ENCODE measurements around the gene BUB1B. TPM values are rescaled to one million over a fixed set of nuclear protein-coding genes. Genes with fewer than 3 reads are reported as not detected.
"Not testable (repeated sequence)": the region's sequence is repeated elsewhere in the genome, so short reads cannot be mapped to it uniquely, and the experiment has no call there.

The BUB1B gene
- total RNA-seq, 2 donors from 2014 or later: 2.5 to 8.2 TPM

DNA sequence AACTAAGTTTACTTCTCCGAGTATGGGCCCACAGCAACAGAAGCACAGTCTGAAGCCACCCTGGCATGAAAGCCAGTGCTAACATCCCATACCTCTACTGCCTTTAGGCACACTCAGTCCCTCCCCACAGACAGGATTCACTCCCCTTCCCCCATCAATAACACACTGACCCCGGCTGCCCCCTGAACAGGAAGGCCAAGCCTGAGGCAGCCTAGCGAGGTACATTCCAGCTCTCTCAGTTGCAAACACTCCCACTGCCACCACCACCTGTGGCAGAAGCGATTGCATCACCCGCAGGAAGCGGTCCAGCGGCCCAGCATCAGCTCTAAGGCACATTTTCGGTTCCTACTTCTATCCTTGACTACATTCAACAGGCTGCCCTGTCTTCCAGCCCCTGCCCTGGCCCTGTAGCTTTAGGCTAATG, 45.2 kb upstream of the BUB1B start:
- Histone ChIP-seq H3K27me3 (replicated peaks; ENCODE audit: insufficient read depth) (no peaks in the 10 kb centered on the region), H3K9me3 (no peaks in the 10 kb centered on the region), H3K4me3 (no peak overlapping the region), H3K36me3 (no peaks in the 10 kb centered on the region), H3K27ac (no peak overlapping the region), H3K4me1 (replicated peaks) (no peaks in the 10 kb centered on the region)
- 61% methylated on average over 8 of the region's 8 CpGs for WGBS
- no peak for DNase-seq (ENCODE audit: low spot score)
- intact Hi-C loops (cut with DNase I): no loop called here
- TF ChIP-seq, protein P1, sequence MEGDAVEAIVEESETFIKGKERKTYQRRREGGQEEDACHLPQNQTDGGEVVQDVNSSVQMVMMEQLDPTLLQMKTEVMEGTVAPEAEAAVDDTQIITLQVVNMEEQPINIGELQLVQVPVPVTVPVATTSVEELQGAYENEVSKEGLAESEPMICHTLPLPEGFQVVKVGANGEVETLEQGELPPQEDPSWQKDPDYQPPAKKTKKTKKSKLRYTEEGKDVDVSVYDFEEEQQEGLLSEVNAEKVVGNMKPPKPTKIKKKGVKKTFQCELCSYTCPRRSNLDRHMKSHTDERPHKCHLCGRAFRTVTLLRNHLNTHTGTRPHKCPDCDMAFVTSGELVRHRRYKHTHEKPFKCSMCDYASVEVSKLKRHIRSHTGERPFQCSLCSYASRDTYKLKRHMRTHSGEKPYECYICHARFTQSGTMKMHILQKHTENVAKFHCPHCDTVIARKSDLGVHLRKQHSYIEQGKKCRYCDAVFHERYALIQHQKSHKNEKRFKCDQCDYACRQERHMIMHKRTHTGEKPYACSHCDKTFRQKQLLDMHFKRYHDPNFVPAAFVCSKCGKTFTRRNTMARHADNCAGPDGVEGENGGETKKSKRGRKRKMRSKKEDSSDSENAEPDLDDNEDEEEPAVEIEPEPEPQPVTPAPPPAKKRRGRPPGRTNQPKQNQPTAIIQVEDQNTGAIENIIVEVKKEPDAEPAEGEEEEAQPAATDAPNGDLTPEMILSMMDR (IDR thresholded peaks at IDR 0.05): no peak
- TF ChIP-seq POLR2AphosphoS5 (IDR thresholded peaks at IDR 0.05) (no peak), POLR2A (IDR thresholded peaks at IDR 0.05) (no peak)

DNA sequence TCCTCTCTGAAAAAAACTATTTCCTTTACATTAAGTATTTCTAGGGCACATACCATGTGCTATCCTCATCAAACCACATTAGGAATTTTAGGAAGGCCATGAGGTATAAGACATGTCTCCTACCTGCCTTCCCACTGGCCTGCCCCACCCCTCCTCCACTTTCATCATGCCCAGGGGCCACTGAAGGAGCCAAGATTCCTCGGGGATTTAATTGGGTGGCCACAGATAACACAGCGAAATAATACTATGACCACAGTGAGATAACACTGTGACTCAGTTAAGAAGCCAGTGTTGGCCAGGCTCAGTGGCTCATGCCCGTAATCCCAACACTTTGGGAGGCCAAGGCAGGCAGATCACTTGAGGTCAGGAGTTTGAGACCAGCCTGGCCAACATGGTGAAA, 42.4 kb upstream of the BUB1B start:
- Histone ChIP-seq H3K27ac (no peak overlapping the region), H3K36me3 (no peaks in the 10 kb centered on the region), H3K4me1 (replicated peaks) (no peaks in the 10 kb centered on the region), H3K4me3 (no peak overlapping the region), H3K9me3 (no peaks in the 10 kb centered on the region), H3K27me3 (replicated peaks; ENCODE audit: insufficient read depth) (no peaks in the 10 kb centered on the region)
- intact Hi-C loops (cut with DNase I): no loop called here
- TF ChIP-seq, protein P1 (IDR thresholded peaks at IDR 0.05): no peak
- TF ChIP-seq POLR2AphosphoS5 (IDR thresholded peaks at IDR 0.05) (no peak), POLR2A (IDR thresholded peaks at IDR 0.05) (no peak)
- no peak for DNase-seq (ENCODE audit: low spot score)
- 80% methylated on average over 3 of the region's 3 CpGs for WGBS

GRCh38 chr15:40121911-40122638, 38.8 kb upstream of the BUB1B start:
- DNase-seq (ENCODE audit: low spot score): no peak
- H3K4me3 ChIP-seq: no peak overlapping the region
- no peaks in the 10 kb centered on the region for H3K36me3 ChIP-seq
- no peaks in the 10 kb centered on the region for H3K4me1 ChIP-seq (replicated peaks)
- no peak overlapping the region for H3K27ac ChIP-seq
- TF ChIP-seq POLR2A (IDR thresholded peaks at IDR 0.05): no peak
- TF ChIP-seq, protein P1 (IDR thresholded peaks at IDR 0.05): no peak
- no peak for TF ChIP-seq POLR2AphosphoS5 (IDR thresholded peaks at IDR 0.05)
- intact Hi-C loops (cut with DNase I): no loop called here
- no peaks in the 10 kb centered on the region for H3K27me3 ChIP-seq (replicated peaks; ENCODE audit: insufficient read depth)
- WGBS: 79% methylated on average over 6 of the region's 6 CpGs
- no peaks in the 10 kb centered on the region for H3K9me3 ChIP-seq

GRCh38 chr15:40122989-40123388, 37.9 kb upstream of the BUB1B start:
- H3K4me3 ChIP-seq; H3K36me3 ChIP-seq; intact Hi-C loops (cut with DNase I); H3K27me3 ChIP-seq (replicated peaks; ENCODE audit: insufficient read depth); H3K27ac ChIP-seq; H3K4me1 ChIP-seq (replicated peaks); H3K9me3 ChIP-seq; DNase-seq (ENCODE audit: low spot score): not testable (repeated sequence)
- WGBS: 92% methylated on average over 1 of the region's 1 CpG

DNA sequence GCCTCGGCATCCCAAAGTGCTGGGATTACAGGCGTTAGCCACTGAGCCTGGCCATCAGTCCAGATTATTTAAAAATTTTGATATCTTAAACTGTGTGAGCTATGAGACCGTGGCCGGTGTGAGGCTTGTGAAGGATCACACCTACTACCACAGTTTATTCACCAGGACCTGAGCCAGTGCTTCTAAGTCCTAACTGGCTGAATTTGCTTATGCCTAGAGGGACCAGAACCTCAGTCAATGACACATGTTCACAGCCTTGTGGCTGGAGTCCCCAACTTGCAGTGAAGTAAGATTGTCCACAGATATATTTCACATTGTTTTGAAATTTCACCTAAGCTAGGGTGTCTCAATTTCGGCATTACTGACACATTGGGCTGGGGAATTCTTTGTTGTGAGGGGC, 37.0 kb upstream of the BUB1B start:
- not testable (repeated sequence) for DNase-seq (ENCODE audit: low spot score)
- 93% methylated on average over 5 of the region's 5 CpGs for WGBS

GRCh38 chr15:40124333-40124732, 36.5 kb upstream of the BUB1B start:
- WGBS: 74% methylated on average over 3 of the region's 3 CpGs
- H3K4me1 ChIP-seq (replicated peaks); DNase-seq (ENCODE audit: low spot score); H3K4me3 ChIP-seq; intact Hi-C loops (cut with DNase I); H3K27me3 ChIP-seq (replicated peaks; ENCODE audit: insufficient read depth); H3K27ac ChIP-seq; H3K9me3 ChIP-seq; H3K36me3 ChIP-seq: not testable (repeated sequence)

More for the DNA sequence above, 37.0 kb upstream of the BUB1B start:
- H3K4me1 ChIP-seq (replicated peaks); H3K36me3 ChIP-seq; H3K27me3 ChIP-seq (replicated peaks; ENCODE audit: insufficient read depth); H3K9me3 ChIP-seq; H3K27ac ChIP-seq; intact Hi-C loops (cut with DNase I); H3K4me3 ChIP-seq: not testable (repeated sequence)

DNA sequence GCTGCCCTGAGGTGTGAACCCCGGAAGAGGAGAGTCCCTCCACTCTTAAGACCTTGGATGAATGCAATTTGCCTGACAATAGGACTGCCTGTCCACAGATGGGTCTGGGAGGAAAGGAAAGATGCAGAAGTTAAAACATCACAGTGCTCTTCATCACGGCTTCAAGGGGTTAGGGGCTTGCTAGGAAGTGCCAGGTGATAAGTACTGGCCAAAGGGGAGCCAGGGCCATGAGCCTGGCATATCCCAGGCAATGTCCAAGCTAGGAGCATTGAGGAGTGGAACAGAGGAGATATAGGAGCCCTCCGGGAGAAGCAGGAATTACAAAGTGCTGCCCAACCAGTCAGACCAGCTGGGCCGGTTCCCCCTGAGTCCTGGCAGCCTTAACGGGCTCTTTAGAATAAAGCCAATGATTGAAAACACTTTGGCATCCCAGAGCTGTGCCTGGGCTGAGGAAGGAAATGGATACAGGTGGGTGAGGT, 36.0 kb upstream of the BUB1B start:
- WGBS: 41% methylated on average over 5 of the region's 5 CpGs
- H3K9me3 ChIP-seq; H3K4me3 ChIP-seq; H3K4me1 ChIP-seq (replicated peaks); DNase-seq (ENCODE audit: low spot score); H3K36me3 ChIP-seq; H3K27ac ChIP-seq; intact Hi-C loops (cut with DNase I); H3K27me3 ChIP-seq (replicated peaks; ENCODE audit: insufficient read depth): not testable (repeated sequence)

Data from prostate gland (tissue), 2 donors.